ENCODE measurements around the gene C1orf232.

C1orf232 gene

GRCh38 chr1:26210147-26210870, 41.5 kb upstream of the C1orf232 start:
- TF ChIP-seq CTCF (IDR thresholded peaks at IDR 0.05) = no peak
- Histone ChIP-seq H3K4me2 (ENCODE audit: low read length) (no peak overlapping the region), H3K4me1 (no peaks in the 10 kb centered on the region), H3K27me3 (ENCODE audit: control insufficient read depth, insufficient read depth, low read length) (no peaks in the 10 kb centered on the region), H3K4me3 (ENCODE audit: low read depth, low read length) (no peak overlapping the region), H3K79me2 (no peaks in the 10 kb centered on the region), H2AFZ (no peak overlapping the region), H3K27ac (no peak overlapping the region), H3K9ac (no peak overlapping the region), H3K36me3 (ENCODE audit: control insufficient read depth, insufficient read depth, low read length) (no peaks in the 10 kb centered on the region), H3K9me3 (ENCODE audit: control insufficient read depth, low read length) (no peaks in the 10 kb centered on the region)

- H3K4me2 ChIP-seq (ENCODE audit: low read length) = no peak overlapping the region
- no peaks in the 10 kb centered on the region for H3K36me3 ChIP-seq (ENCODE audit: control insufficient read depth, insufficient read depth, low read length)
- H3K4me1 ChIP-seq = peaks cover 3% of the 10 kb centered on the region
- H3K9me3 ChIP-seq (ENCODE audit: control insufficient read depth, low read length) = no peaks in the 10 kb centered on the region
- no peak overlapping the region for H3K27ac ChIP-seq
- no peak for TF ChIP-seq CTCF (IDR thresholded peaks at IDR 0.05)
- no peak overlapping the region for H2AFZ ChIP-seq
- no peak overlapping the region for H3K9ac ChIP-seq
- no peaks in the 10 kb centered on the region for H3K27me3 ChIP-seq (ENCODE audit: control insufficient read depth, insufficient read depth, low read length)
- H3K4me3 ChIP-seq (ENCODE audit: low read depth, low read length) = no peak overlapping the region
- no peaks in the 10 kb centered on the region for H3K79me2 ChIP-seq
Measured at GRCh38 chr1:26203642-26204318, 35.0 kb upstream of the C1orf232 start.

- no peak overlapping the region for H2AFZ ChIP-seq
- no peak for TF ChIP-seq CTCF (IDR thresholded peaks at IDR 0.05)
- H3K9ac ChIP-seq = no peak overlapping the region
- H3K4me2 ChIP-seq (ENCODE audit: low read length) = no peak overlapping the region
- peaks cover 3% of the 10 kb centered on the region for H3K4me1 ChIP-seq
- H3K27ac ChIP-seq = no peak overlapping the region
- H3K9me3 ChIP-seq (ENCODE audit: control insufficient read depth, low read length) = no peaks in the 10 kb centered on the region
- H3K79me2 ChIP-seq = no peaks in the 10 kb centered on the region
- no peak overlapping the region for H3K4me3 ChIP-seq (ENCODE audit: low read depth, low read length)
- no peaks in the 10 kb centered on the region for H3K27me3 ChIP-seq (ENCODE audit: control insufficient read depth, insufficient read depth, low read length)
- no peaks in the 10 kb centered on the region for H3K36me3 ChIP-seq (ENCODE audit: control insufficient read depth, insufficient read depth, low read length)
Measured at GRCh38 chr1:26200413-26200812, 31.6 kb upstream of the C1orf232 start.

- no peak overlapping the region for H3K9ac ChIP-seq
- H3K4me3 ChIP-seq (ENCODE audit: low read depth, low read length) = no peak overlapping the region
- H2AFZ ChIP-seq = no peak overlapping the region
- H3K4me2 ChIP-seq (ENCODE audit: low read length) = no peak overlapping the region
- H3K27ac ChIP-seq = no peak overlapping the region
- peaks cover 3% of the 10 kb centered on the region for H3K4me1 ChIP-seq
- TF ChIP-seq CTCF (IDR thresholded peaks at IDR 0.05) = no peak
- H3K36me3 ChIP-seq (ENCODE audit: control insufficient read depth, insufficient read depth, low read length) = no peaks in the 10 kb centered on the region
- no peaks in the 10 kb centered on the region for H3K9me3 ChIP-seq (ENCODE audit: control insufficient read depth, low read length)
- H3K79me2 ChIP-seq = no peaks in the 10 kb centered on the region
- no peaks in the 10 kb centered on the region for H3K27me3 ChIP-seq (ENCODE audit: control insufficient read depth, insufficient read depth, low read length)
Measured at GRCh38 chr1:26197813-26198212, 29.1 kb upstream of the C1orf232 start.

Data from parathyroid adenoma (tissue), 2 donors.